EH (cell line): ENCODE results near the gene ZNF629.

Source experiments
- DNase-seq: peaks from one replicate; pipeline ENCODE4 v3.0.0-alpha.2; 2015; ENCODE audit warnings: low read depth

Gene ZNF629

DNA sequence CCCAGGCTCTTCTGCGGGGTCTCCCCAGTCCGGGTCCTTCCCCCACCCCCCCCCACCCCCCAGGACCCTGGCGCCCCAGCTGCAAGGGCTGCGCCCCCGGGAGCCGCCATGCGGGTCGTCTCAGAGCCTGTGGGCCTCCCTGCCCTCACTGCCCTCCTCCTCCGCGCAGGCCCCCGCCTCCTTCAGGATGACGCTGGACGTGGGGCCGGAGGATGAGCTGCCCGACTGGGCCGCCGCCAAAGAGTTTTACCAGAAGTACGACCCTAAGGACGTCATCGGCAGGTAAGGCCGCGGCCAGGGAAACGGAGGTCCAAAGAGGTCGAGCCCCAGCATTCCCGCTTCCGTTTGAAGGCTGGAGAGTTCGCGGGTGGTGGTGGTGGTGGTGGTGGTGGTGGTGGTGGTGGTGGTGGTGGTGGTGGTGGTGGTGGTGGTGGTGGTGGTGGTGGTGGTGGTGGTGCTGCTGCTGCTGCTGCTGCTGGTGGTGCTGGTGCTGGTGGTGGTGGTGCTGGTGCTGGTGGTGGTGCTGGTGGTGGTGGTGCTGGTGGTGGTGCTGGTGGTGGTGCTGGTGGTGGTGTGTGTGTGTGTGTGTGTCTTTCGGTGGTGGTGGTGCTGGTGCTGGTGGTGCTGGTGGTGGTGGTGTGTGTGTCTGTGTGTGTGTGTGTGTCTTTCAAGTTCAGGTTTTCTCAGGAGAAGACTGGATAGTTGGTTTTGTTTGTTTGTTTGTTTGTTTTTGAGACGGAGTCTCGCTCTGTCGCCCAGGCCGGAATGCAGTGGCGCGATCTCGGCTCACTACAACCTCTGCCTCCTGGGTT is 38.2 kb downstream of the ZNF629 start:
- DNase-seq, result peak; percentile 60

DNA sequence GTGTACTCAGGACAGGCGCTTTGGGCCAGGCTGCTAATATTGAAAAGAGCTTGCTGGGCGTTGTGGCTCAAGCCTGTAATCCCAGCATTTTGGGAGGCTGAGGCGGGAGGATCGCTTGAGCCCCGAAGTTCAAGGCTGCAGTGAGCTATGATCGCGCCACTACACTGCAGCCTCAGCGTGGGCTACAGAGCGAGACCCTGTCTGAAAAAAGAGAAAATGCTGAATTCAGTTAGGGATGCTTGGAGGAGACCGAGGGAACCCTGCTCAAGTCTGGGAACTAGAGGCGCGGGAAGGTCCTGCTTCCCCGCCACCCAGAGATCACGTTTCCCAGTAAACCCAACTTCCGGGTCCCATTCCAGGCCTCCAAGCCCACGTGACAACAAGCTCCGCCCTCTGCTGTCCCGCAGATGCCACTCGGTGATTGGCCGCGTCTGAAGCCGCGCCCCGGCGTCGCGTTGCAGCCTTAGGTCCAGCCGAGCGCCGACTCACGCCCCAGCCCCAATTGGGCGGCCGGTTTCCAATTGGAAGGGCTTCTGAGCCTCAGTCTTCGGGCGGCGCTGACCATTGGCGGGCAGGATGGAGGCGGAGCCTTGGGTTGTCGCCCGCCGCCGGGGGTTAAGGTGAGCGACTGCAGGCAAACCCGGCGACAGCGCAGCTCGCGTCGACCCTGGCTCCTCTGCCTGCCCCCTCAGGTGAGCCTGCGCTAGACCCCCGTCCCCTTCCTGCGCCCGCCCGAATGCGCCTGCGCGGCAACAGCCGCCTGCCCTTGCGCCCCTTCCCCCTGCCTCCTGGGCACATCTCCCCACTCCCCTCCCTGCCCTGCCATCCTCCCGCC is 39.0 kb downstream of the ZNF629 start, which contains the start of gene PHKG2:
Gene PHKG2 (plus strand): TSS at position 627 of the 835 bp plus-strand sequence. CDS start 396 bp downstream, outside the sequence.
- peak; percentile 99 for DNase-seq

- peak; percentile 60 for DNase-seq
Measured at GRCh38 chr16:30747331-30747730, 39.7 kb downstream of the ZNF629 start.

DNA sequence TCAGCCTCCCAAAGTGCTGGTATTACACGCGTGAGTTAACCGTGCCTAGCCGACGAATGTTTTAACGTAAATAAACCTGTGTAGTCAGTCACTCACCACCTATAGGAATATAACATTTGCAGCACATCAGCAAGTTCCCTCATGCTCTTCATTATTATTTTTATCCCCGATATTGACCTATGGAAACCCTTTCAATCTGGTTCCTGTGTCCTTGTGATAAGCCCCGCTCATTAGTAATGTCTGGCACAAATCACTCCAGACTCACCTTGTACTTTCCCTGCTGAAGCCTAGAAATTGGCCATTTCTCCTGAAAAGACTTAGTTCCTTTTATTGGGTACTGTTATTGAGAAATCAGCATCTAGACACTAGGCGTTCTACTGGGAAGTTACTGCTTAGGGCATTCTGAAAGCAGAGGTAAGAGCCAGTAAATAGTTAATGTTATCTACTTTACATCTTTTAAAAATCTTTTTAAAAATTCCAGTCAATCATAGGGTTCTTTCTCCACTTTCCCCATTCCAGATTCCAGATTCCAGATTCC is 40.3 kb downstream of the ZNF629 start:
- DNase-seq, result no peak

DNA sequence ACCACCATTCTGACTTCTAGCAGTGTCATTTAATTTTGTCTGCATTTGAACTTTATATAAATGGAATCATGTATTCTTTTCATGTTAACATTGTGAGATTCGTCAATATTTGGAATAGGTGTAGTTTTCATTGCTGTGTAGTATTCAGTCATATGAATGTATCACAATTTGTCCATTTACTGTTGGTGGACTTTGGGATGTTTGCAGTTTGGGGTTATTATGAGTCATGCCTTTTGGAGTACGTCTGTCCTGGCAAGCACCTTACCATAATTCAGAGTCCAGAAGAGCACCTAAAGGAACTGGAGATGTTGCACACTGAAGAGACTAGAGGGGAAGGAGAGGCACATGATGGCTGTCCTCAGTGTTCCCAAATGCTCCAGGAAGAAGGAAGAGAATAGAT is 41.9 kb downstream of the ZNF629 start:
- no peak for DNase-seq

DNA sequence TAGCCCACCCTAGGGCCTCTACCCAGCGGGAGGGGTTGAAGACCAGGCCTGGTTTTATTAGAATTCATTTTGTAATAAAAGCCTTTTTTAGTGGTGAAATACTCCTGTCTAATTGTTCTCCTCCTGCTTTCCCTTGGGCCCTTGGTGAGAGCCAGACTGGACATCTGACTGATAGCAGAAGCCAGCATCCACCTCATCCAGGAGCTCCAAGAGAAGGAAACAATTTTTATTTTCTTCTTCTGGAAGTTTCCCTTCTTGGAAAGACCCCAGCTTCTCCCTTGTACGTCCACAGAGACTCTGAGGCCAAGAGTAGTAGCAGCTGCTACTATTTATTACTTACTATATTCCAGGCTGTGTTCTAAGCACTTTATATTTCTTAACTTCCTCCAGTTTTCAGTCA is 42.8 kb downstream of the ZNF629 start:
- no peak for DNase-seq

DNA sequence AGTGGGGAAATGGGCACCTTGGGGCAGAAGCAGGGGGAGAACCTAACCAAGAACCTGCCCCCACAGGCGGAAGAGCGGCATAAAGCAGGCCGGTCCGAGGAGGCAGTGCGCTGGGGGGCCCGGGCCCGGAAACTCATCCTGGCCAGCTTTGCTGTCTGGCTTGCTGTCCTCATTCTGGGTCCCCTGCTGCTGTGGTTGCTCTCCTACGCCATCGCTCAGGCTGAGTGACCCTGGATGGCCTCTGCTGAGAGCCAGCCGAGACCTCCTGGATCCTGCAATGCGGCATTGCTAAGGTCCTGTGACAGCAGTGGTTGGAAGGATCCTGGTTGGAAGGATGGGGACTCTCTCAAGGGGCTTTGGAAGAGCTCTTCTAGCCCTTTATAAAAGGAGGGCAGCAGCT is 43.3 kb downstream of the ZNF629 start:
- no peak for DNase-seq

- peak; percentile 89 for DNase-seq
Measured at GRCh38 chr16:30741461-30741914, 45.5 kb downstream of the ZNF629 start.

DNA sequence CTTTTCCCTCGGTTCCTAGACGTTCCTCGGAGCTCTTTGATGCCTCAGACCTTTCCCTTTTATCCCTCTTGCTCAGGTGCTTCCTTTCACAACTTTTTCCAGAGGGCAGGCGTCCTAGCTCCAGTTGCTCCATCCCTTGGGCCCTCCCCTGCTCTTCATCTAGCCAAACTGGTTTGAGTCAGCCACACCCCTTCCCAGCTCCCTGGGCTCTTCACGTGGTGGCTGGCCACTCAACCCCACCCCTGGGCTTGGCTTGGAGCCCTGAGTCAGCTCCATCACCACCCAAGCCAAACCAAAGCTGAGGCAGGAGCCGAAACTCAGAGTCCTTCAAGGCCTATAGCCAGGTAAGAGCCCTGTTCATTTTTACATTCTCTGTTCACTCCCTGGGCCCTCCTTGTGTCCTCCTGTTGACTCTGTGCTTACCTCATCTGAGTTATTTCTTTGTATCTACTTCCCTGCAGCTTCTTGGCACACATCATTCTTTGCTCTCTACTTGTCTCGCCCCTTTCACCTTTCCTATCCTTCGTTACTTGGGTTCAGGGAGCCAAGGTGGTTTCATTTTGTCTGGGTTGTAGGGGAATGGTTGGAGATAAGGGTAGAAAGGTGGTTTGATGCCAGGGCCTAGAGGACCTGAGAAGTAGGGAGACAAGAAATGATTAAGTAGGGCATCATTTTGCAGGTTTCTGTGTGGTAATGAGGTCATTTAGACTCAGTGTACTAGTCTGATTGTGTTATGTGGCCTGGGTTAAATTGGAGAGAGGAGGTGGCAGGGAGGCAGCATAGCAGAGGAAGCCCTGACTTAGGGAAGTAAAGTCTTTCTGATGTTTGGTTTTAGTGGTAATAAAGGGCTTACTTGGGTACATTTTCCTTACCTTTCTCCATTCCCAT is 46.4 kb downstream of the ZNF629 start:
- peak; percentile 83 for DNase-seq

DNA sequence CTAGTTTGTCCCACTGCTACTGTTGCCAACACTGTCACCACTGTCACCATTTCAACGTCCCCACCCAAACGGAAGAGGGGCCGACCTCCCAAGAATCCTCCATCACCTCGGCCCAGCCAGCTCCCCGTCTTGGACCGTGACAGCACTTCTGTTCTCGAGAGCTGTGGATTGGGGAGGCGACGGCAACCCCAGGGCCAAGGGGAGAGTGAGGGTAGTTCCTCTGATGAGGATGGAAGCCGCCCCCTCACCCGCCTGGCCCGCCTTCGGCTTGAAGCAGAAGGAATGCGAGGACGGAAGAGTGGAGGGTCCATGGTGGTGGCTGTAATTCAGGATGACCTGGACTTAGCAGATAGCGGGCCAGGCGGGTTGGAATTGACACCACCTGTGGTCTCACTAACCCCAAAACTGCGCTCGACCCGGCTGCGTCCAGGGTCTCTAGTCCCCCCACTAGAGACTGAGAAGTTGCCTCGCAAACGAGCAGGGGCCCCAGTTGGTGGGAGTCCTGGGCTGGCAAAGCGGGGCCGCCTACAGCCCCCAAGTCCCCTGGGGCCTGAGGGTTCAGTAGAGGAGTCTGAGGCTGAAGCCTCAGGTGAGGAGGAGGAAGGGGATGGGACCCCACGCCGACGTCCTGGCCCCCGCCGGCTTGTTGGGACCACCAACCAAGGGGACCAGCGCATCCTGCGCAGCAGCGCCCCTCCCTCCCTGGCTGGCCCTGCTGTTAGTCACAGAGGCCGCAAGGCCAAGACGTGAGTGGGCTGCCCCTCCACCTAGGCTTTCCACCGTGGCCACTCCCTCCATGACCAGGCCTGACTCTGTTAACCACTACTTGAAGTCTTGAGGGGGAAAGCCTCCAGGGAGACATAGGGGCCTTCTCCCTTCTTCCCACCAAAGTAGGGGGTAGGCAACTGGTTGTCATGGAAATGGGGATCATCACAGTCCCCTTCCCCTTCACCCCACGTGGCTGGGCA is 47.7 kb downstream of the ZNF629 start:
- no peak for DNase-seq

DNA sequence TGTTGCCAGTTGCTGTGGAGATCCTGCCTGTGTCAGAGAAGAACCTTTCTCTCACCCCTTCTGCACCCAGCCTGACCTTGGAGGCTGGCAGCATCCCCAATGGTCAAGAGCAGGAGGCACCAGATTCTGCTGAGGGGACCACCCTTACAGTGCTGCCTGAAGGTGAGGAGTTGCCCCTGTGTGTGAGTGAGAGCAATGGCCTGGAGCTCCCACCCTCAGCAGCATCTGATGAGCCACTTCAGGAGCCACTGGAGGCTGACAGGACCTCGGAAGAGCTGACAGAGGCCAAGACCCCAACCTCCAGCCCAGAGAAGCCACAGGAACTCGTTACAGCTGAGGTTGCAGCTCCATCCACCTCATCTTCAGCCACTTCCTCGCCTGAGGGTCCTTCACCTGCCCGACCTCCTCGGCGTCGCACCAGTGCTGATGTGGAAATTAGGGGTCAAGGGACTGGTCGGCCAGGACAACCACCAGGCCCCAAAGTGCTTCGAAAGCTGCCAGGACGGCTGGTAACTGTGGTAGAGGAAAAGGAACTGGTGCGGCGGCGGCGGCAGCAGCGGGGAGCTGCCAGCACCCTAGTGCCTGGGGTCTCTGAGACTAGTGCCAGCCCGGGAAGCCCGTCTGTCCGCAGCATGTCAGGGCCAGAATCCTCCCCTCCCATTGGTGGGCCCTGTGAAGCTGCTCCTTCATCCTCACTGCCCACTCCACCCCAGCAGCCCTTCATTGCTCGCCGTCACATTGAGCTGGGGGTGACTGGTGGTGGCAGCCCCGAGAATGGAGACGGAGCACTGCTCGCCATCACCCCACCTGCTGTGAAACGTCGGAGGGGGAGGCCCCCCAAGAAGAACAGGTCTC is 49.0 kb downstream of the ZNF629 start:
- DNase-seq, result no peak

DNA sequence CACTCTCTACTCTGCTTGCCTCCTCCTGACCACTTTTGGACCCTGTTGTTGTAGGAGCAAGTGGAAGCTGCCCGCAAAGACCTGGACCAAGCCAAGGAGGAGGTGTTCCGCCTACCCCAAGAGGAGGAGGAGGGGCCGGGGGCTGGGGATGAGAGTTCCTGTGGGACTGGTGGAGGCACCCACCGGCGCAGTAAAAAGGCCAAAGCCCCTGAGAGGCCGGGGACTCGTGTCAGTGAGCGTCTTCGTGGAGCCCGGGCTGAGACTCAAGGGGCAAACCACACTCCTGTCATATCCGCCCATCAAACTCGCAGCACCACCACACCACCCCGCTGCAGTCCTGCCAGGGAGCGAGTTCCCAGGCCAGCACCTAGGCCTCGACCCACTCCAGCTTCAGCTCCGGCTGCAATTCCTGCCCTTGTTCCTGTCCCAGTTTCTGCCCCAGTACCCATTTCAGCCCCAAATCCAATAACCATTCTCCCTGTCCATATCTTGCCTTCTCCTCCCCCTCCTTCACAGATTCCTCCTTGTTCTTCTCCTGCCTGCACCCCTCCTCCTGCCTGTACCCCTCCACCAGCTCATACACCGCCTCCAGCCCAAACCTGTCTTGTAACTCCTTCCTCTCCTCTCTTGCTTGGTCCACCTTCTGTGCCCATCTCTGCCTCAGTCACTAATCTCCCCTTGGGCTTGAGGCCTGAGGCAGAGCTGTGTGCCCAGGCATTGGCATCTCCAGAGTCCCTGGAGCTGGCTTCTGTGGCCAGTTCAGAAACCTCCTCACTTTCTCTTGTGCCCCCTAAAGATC is 49.8 kb downstream of the ZNF629 start:
- no peak for DNase-seq

- no peak for DNase-seq
Measured at GRCh38 chr16:30731411-30731810, 55.6 kb downstream of the ZNF629 start.

DNA sequence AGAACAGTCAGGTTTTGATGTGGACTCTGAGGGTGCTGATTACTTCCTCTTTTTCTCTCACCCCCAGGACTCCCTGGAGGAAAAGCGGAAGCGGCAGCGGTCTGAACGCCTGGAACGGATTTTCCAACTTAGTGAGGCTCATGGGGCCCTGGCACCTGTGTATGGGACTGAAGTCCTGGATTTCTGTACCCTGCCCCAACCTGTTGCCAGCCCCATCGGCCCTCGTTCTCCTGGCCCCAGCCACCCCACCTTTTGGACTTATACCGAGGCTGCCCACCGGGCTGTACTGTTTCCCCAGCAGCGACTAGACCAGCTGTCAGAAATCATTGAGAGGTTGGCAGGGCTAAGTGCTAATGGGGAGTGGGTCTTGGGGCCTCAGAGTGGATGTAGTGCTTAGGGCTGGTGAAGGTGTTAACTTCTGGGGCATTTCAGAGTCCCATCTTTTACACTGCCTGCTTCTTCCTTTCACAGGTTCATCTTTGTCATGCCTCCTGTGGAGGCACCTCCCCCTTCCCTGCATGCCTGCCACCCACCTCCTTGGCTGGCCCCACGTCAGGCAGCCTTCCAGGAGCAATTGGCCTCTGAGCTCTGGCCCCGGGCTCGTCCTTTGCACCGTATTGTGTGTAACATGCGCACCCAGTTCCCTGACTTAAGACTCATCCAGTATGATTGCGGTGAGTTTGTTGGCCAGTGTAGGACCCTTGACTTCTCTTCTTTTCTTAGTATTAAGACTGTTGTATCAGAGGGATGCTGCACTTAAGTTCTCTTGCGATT is 57.9 kb downstream of the ZNF629 start:
- DNase-seq, result no peak
